LNCAP (cell line): Measurements from ENCODE around the gene TMED8.

ENCODE experiments used
- CTCF ChIP-seq: fragments of 450-650 bp; IDR thresholded peaks from 2 replicates; pipeline ENCODE4 v1.5.1; 2017; ENCODE audit warnings: mild to moderate bottlenecking

The TMED8 gene

GRCh38 chr14:77340389-77340788, 36.5 kb downstream of the TMED8 start:
- no peak for TF ChIP-seq CTCF

- TF ChIP-seq CTCF, result no peak
Measured at GRCh38 chr14:77339407-77339806, 37.5 kb downstream of the TMED8 start.

- no peak for TF ChIP-seq CTCF
Measured at GRCh38 chr14:77338302-77338701, 38.6 kb downstream of the TMED8 start.

GRCh38 chr14:77337880-77338279, 39.0 kb downstream of the TMED8 start:
- TF ChIP-seq CTCF, result no peak

- TF ChIP-seq CTCF, result no peak
Measured at GRCh38 chr14:77335576-77335975, 41.3 kb downstream of the TMED8 start.

GRCh38 chr14:77329872-77330271, 47.0 kb downstream of the TMED8 start:
- TF ChIP-seq CTCF, result no peak

GRCh38 chr14:77327111-77327510, 49.8 kb downstream of the TMED8 start:
- no peak for TF ChIP-seq CTCF

- TF ChIP-seq CTCF, result no peak
Measured at GRCh38 chr14:77325746-77326094, 51.2 kb downstream of the TMED8 start.
